Measurements from ENCODE around the gene GRID2. TPM values are rescaled to one million over a fixed set of nuclear protein-coding genes. Genes with fewer than 3 reads are reported as not detected.

Gene GRID2
- polyA plus RNA-seq, 1 donor (not counting 4 experiments of a cell fraction or from before 2014, with no cell fraction given) = not detected

GRCh38 chr4:92733231-92733630 lies 429.5 kb downstream of the GRID2 start:
- H3K9me3 ChIP-seq (ENCODE audit: control insufficient read depth, low read depth, low read length) = no peaks in the 10 kb centered on the region
- H3K9ac ChIP-seq (ENCODE audit: control insufficient read depth, extremely low read depth, insufficient read depth, low read length) = no peak overlapping the region
- no peaks in the 10 kb centered on the region for H3K9me1 ChIP-seq (ENCODE audit: control insufficient read depth, extremely low read depth, insufficient read depth, low read length)
- no peak overlapping the region for H3K4me2 ChIP-seq (ENCODE audit: control insufficient read depth, extremely low read depth, insufficient read depth, low read depth, low read length)
- TF ChIP-seq EZH2 (IDR thresholded peaks at IDR 0.05; ENCODE audit: low read length) (no peak), CTCF (optimal IDR thresholded peaks at IDR 0.05 in 1 of 3, IDR thresholded peaks at IDR 0.05 in 1 of 3, conservative IDR thresholded peaks at IDR 0.05 in 1 of 3; ENCODE audit: extremely low read depth in 1 of 3, insufficient read depth in 2 of 3, low read length in 3 of 3) (no peak)
- dilution Hi-C loops (cut with MboI; ENCODE audit: extremely low pct_ligation_motif_present, low sequenced_read_pairs) = no loop called here
- H3K36me3 ChIP-seq (ENCODE audit: control insufficient read depth in 2 of 2, extremely low read depth in 1 of 2, insufficient read depth in 2 of 2, low read length in 2 of 2) = no peaks in the 10 kb centered on the region
- FAIRE-seq (no peak), DNase-seq (ENCODE audit: low read depth, low spot score) (no peak)
- H2AFZ ChIP-seq (ENCODE audit: control insufficient read depth, low read length) = no peak overlapping the region
- H4K20me1 ChIP-seq (ENCODE audit: control insufficient read depth, extremely low read depth, insufficient read depth, low read length) = no peaks in the 10 kb centered on the region
- H3K4me3 ChIP-seq (ENCODE audit: control insufficient read depth in 2 of 3, extremely low read depth in 1 of 3, insufficient read depth in 2 of 3, low read depth in 1 of 3, low read length in 3 of 3) = no peak overlapping the region
- no peaks in the 10 kb centered on the region for H3K4me1 ChIP-seq (ENCODE audit: control insufficient read depth, extremely low read depth, insufficient read depth, low read length)
- no peaks in the 10 kb centered on the region for H3K79me2 ChIP-seq (ENCODE audit: control insufficient read depth, insufficient read depth, low read length)
- H3K27ac ChIP-seq (ENCODE audit: control insufficient read depth, insufficient read depth, low read length) = no peak overlapping the region
- H3K27me3 ChIP-seq (ENCODE audit: control insufficient read depth, extremely low read depth, insufficient read depth, low read length) = no peaks in the 10 kb centered on the region

GRCh38 chr4:92735025-92735665 lies 431.4 kb downstream of the GRID2 start:
- H3K9me3 ChIP-seq (ENCODE audit: control insufficient read depth, low read depth, low read length) = no peaks in the 10 kb centered on the region
- no peaks in the 10 kb centered on the region for H3K36me3 ChIP-seq (ENCODE audit: control insufficient read depth in 2 of 2, extremely low read depth in 1 of 2, insufficient read depth in 2 of 2, low read length in 2 of 2)
- no peaks in the 10 kb centered on the region for H3K9me1 ChIP-seq (ENCODE audit: control insufficient read depth, extremely low read depth, insufficient read depth, low read length)
- FAIRE-seq (no peak), DNase-seq (ENCODE audit: low read depth, low spot score) (no peak)
- dilution Hi-C loops (cut with MboI; ENCODE audit: extremely low pct_ligation_motif_present, low sequenced_read_pairs) = no loop called here
- no peak overlapping the region for H3K4me2 ChIP-seq (ENCODE audit: control insufficient read depth, extremely low read depth, insufficient read depth, low read depth, low read length)
- no peaks in the 10 kb centered on the region for H3K79me2 ChIP-seq (ENCODE audit: control insufficient read depth, insufficient read depth, low read length)
- no peak overlapping the region for H3K9ac ChIP-seq (ENCODE audit: control insufficient read depth, extremely low read depth, insufficient read depth, low read length)
- H4K20me1 ChIP-seq (ENCODE audit: control insufficient read depth, extremely low read depth, insufficient read depth, low read length) = no peaks in the 10 kb centered on the region
- no peaks in the 10 kb centered on the region for H3K27me3 ChIP-seq (ENCODE audit: control insufficient read depth, extremely low read depth, insufficient read depth, low read length)
- no peak overlapping the region for H3K27ac ChIP-seq (ENCODE audit: control insufficient read depth, insufficient read depth, low read length)
- H3K4me1 ChIP-seq (ENCODE audit: control insufficient read depth, extremely low read depth, insufficient read depth, low read length) = no peaks in the 10 kb centered on the region
- TF ChIP-seq EZH2 (IDR thresholded peaks at IDR 0.05; ENCODE audit: low read length) (no peak), CTCF (optimal IDR thresholded peaks at IDR 0.05 in 1 of 3, IDR thresholded peaks at IDR 0.05 in 1 of 3, conservative IDR thresholded peaks at IDR 0.05 in 1 of 3; ENCODE audit: extremely low read depth in 1 of 3, insufficient read depth in 2 of 3, low read length in 3 of 3) (no peak)
- H2AFZ ChIP-seq (ENCODE audit: control insufficient read depth, low read length) = no peak overlapping the region
- no peak overlapping the region for H3K4me3 ChIP-seq (ENCODE audit: control insufficient read depth in 2 of 3, extremely low read depth in 1 of 3, insufficient read depth in 2 of 3, low read depth in 1 of 3, low read length in 3 of 3)
